CD4-positive, alpha-beta T cell treated with Interleukin-17A for 4 hours (primary cell): ENCODE results near the gene EXOC6.
"Not testable (repeated sequence)": the region's sequence is repeated elsewhere in the genome, so short reads cannot be mapped to it uniquely, and the experiment has no call there.

Source experiments
- DNase-seq: peaks from one replicate; pipeline ENCODE4 v3.0.0-alpha.2; 2020; ENCODE audit warnings: mixed read lengths

The EXOC6 gene

DNA sequence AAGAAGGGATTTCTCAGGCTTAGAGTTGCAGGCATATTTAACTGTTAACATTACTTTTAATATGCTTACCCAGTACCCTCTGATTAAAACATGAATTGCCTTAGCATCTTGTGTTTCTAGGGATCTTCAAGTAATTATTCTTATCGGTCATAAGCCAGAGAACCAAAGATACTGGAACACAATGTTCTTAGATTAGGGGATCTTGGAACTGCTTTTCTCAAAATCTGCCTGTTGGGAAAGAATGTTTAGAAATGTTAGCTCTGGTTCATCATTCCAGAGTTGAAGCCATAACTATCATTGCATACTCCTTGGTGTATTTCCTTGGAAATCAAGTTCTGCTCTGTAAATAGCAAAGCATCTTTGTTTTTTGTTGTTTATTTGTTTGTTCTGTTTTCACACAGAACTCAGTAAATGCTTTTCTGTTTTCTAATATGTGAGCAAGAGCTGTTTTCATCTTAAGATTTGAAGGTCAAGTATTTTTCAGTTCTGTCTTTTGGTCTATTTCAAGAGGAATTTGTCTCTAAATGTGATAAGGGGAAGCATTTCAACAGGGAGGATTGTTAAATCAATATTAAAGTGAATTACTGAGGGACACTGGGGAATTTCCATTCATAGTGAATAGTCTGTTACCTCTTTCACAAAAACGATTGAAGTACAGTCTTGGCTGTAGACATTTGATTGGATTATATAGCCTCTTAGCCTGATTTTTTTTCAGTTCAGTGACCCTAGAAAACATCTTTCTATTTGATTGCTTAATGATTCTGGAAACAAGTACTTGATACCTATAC is 109.1 kb downstream of the EXOC6 start:
- DNase-seq = no peak

DNA sequence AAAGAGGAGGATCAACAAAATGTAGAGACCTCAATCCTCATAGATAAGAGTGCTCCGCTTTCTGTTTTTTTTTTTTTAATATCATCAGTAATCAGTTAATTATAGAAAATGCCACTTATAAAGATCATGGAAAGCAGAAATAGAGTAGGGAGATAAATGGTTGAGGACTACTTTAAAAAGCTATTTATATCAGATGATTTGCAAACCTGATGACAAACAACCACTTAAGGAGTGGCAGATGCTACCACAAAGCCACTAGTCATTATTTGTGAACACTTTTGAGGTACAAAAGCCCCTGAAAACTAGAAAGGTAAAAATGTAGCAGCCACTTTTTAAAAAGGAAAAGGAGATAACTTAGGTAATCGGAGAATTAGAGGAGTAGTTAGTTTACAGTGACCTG is 113.3 kb downstream of the EXOC6 start:
- no peak for DNase-seq

DNA sequence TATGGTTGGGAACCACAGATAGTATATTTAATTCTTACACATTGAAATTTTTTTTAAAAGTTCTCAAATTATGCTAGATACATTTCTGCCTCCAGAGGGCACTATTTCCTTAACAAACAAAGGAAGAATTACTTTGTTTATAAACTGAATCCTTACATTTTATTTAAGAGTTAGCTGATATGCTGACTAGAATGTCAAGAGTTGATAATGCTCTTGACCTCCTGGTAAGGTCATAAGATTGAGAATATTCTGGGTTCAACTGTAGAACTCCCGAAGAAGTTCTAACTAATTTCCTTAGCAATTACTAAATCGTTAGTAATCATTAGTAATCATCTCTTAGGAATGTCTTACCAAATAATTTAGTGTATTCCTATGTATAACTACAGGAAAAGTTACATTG is 117.0 kb downstream of the EXOC6 start:
- DNase-seq = no peak

DNA sequence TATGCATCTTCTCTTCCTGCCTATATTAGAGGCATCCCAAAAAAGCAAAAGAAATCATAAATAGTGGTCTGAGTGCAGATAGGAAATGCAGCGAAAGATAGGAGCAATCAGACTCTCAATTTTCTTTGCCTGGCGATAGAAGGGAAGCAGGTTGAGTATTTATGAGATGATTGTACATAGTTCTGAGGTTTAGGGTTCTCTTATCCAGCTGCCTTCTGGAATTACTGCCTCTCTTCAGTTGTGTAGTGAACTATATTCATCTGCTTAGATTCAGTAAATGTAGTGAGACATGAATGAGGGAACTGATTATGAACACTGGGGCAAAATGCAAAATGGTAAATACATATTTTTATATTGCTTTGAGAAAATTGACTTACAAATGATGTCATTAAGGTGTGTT is 119.3 kb downstream of the EXOC6 start:
- no peak for DNase-seq

DNA sequence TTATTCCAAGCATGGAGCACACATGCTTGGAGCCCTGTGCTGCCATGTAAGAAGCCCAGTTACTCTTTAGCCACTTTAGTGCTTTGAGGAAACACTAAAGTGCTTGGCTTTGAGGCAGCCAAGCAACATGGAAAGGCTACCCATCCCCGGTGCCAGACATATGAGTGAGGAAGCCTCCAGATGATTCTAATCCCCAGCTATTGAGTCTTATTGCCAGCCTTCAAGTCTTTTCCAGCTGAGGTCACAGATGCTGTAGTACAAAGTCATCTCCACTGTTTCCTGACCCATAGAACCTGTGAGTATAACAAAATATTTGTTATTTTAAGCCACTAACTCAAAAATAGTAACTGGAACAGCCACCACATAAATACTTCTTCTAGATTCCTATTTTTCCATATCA is 120.8 kb downstream of the EXOC6 start:
- no peak for DNase-seq

DNA sequence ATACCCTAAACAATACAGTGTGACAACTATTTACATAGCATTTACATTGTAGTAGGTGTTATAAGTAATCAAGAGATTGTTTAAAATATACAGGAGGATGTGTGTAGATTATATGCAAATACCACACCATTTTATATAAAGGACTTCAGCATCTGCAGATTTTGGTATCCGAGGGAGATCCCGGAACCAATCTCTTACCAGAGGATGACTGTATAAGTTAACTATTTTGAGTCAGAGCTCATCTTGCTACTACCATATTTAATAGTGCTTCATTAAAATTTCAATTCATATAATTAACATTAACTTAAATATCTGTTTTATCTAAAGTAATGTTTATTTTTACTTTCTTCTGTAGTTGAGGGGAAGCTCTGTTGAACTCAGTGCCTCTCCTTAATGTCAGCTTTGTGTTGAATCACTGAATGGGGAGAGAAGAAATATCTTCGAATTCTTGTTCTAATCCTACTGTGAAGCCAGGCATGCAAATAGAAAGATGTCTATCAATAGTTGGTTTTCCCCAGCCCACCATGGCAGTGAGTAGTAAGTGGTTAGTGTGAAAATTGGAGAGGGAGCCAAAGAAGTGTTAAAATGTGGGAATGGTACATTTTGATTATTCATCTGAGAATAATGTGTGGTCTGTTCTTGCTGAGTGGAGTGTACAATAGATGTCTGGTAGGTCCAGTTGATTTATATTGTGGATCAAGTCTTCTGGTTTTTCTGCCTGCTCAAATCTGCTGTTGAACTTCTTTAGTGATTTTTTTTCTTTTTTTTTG is 122.2 kb downstream of the EXOC6 start:
- DNase-seq = no peak

DNA sequence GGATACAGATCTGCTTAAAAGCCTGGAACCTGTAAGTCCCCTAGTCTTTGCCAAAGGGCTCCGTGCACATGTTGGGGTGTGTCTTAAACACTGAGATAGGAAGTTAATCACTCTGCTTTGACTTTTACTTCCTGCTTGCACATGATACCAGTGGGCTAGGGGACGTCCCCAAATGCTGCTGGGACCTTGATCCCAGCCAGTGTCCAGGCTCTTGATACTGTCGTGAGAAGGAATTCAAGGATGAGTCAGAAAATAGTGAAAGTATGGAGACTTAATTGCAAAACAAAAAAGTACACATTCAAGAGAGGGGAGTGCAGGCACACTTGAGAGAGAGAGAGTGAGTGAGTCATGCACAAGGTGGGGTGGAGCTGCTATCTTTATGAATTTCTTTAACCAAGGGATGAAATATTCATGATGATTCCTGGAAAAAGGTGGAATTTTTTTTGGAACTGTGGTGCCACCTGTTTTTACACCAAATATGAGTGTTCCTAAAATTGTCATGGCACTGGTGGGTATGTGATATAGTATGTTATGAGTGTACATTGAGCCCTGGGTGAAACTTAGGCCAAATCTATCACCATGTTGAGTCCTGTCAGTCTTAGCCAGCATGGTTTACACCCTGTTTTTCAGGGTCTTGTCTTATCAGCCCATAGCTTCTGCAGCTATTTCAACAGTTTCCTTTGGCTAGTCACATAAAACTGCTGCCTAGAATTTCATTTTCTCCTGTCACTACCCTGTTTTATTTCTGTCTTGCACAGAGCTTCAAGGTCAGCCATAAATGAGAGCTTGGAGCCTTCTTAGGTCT is 123.9 kb downstream of the EXOC6 start:
- no peak for DNase-seq

DNA sequence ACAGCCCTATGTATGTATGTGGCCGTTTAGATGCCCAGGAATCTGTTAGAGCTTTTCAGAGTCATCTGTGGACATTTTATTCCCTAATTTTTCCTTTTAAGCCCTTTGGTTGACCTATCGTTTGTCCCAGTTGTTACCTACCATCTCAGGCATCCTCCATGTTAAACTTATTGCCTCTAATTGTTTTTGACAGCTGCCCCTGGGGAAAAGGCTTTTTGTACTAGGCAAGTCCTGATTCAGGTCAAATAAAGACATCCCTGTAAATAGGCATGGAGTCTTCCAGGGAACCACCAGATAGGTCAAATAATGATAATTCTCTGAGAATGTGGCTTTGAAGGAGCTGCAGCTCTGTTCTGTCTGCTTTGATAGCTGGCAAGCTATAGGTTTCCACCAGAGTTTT is 124.6 kb downstream of the EXOC6 start:
- no peak for DNase-seq

DNA sequence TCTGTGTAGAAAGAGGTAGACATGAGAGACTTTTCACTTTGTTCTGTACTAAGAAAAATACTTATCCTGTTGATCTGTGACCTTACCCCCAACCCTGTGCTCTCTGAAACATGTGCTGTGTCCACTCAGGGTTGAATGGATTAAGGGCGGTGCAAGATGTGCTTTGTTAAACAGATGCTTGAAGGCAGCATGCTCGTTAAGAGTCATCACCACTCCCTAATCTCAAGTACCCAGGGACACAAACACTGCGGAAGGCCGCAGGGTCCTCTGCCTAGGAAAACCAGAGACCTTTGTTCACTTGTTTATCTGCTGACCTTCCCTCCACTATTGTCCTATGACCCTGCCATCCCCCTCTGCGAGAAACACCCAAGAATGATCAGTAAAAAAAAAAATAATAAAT is 128.0 kb downstream of the EXOC6 start:
- DNase-seq = not testable (repeated sequence)

DNA sequence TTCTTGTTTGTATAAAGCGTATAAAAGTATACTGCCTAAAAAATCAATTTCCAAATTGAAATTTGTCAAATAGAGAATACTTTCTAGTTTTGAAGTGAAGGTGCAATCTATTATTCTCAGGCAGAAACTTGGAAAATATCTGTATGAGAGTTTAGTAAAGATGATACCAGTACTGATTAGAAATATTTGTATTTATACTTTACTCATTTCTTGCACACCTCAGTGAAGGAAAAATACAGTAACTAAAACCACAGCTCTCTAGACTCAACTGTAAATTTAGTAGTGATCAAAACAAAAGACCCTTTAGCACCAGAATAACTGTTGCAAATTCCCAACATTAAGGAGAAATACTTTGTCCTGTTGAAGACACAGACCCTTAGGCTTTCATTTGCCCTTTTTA is 140.9 kb downstream of the EXOC6 start:
- DNase-seq = no peak

DNA sequence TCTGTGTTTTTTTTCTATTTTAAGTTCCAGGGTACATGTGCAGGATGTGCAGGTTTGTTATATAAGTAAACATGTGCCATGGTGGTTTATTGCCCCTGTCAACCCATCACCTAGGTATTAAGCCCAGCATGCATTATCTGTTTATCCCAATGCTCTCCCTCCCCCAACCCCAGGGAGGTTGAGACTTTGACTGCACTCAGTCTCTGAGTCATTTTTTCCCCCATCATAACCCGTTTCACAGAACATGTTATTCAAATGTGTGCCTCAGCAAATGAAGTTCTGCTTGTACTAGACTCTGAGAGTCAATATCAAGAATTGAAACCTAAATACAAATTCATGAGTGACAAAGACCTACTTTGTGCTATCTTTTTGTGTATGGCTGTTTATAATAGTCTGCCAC is 142.3 kb downstream of the EXOC6 start:
- no peak for DNase-seq

DNA sequence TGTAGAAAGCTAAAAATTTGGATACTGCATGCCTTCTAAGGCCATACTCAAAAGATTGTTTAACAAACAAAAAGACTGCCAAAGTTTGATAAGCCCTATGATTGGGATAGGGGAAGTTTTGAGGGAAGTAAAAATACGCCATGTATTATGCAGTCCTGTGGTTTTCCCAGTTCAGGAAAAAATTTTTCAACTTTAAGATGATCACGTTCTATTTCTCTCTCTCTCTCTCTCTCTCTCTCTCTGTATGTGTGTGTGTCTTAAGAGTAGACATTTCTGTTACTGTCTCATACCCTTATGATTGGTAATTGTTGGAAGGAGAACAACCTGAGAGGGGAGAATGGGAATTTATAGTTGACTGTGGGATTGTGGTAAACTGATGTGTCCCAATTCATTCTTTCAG is 143.2 kb downstream of the EXOC6 start:
- DNase-seq = no peak

DNA sequence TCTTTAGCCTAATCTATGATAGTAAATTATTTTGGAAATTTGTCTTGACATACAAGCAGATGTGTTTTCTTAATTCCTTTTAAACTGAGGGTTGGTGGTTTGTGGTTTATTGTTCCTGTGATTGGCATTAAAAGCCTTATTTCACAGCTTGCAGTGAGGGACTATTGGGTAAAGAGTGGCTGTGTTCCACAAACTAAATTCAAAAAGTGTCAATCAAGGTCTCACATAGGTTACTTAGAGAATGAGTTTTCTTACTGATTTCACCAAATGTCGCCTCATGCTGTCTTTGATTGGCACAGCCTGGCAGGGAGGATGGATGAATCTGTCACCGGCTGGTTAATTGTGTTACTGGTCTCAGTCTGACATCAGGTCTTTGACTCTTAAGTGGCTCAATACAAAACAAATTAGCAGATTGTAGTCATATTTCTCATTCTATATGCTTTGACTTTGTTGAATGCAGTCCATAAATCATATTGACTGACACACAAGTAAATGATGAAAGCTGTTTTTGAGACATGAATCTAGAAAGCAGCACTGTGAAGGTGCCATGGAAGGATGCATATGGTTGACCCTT is 145.5 kb downstream of the EXOC6 start:
- DNase-seq = no peak

DNA sequence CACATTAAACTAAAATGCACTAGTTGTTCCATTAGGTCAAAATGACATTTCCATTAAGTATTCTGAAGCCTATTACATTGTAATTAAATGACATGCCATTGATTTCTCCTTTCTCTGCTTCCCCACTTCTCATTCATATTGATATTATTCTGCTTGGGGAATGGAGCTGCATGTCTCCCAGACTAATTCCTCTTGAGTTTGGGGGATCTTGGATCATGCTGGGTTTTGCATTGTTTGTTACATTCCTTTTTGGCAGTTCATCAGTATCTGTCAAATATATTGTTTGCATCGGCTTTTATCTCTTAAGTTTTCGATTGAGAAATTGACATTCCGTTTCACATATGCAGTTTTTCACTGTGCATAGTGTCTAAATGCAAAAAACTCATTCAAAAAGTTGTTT is 147.2 kb downstream of the EXOC6 start:
- no peak for DNase-seq

DNA sequence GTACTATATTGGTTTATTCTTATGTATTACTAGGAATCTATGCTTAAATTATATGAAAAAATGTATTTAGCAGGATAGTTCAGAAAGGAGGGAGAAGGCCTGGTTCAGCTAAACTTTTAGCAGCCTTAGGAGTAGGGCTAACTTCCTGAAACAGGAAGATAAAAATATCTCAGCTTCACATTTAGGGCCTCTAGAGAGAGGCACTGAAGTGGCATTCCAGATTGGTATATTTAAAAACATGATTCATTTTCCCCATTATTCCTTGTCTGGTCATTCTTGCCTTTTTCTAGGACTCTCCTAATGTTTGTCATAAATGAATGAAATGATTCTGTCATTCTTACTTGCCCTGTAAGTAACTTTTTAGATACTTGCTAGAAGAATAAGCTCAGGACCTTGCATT is 149.3 kb downstream of the EXOC6 start:
- no peak for DNase-seq

DNA sequence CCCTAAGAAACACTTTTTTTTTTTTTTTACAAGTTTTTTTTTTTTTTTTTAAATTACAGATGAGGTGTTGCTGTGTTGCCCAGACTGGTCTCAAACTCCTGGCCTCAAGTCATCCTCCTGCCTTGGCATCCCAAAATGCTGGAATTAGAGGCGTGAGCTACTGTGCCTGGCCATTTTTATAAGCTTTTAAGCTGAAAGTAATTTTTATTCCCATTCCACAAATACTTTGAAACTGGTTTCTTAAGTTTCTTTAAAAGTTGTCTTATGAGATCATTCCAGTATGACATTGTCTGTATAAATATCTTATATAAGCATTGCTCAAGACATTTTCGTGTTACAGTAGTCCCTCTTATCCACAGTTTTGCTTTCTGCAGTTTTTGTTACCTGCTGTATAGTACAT is 150.9 kb downstream of the EXOC6 start:
- DNase-seq = no peak

DNA sequence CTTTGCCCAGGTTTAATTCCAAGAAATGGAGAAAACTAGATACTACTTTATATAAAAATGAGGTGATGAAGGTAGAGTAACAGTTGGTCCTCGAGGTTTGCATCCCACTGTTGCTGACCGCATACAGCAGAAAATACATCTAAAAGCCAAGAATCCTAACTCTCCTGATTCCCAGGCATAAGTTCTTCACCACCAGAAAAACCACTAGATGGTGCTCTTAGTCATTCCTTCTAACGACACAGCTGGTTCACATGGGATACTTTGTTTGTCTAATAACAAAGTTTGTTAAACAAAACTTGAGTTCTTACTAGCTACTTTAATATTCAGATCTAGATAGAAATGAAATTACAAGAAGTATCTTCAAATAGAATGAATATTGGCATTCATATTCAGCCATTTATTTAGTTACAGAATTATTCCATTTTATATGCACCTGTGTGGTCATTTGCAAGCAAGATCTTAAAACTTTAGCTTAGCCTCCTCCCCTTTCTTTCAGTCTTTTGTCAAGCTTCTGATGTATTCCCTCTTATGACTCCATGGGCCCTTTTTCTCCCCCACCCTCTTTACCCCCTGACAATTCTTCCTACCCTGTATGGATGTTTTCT is 158.2 kb downstream of the EXOC6 start:
- no peak for DNase-seq

DNA sequence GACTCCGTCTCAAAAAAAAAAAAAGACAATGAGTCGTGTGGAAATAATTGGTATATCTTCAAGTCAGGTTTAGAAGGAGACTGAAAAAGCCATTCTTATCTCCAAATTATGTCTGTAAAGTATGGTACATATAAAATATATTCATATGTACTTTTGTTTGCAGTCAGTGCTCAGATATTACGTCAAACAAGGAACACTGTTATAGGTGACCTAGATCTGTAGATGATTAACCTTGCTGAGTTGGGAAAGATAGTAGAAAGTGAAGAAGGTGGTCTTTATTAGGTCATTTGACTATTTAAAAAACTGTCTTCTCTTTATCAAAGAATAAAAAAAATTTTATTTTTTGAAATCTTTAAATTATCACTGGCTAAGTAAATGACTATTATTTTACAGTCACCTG is 167.4 kb downstream of the EXOC6 start:
- DNase-seq = no peak

DNA sequence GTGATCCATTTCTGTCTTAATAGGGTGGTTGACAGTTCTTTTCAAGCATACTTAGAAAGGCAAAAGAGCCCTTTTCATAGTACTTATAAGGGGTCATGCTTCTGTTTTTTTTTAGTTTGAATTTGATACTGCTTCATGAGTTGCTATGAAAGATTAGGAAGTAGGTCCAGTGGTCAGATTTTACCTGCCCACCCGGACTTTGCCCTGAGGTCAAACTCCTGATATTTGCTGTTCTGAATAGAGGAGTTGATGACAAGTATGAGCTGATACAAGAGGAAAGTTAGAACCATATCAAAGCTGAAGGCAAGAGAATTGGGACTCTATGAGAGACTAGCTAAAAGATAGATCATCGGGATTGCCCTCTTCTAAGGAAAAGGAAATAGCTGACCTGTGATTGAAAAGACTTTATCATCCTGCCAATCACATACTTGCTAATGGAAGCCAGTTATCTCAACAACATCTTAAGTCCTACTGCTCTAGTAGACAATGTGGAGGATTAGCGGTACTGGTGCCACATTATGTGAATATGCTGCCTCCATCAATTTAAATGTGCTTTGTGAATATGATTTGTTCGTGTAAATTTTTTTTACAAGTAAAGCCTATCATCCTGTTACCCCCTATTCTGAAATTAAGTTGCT is 174.8 kb downstream of the EXOC6 start:
- DNase-seq = no peak

DNA sequence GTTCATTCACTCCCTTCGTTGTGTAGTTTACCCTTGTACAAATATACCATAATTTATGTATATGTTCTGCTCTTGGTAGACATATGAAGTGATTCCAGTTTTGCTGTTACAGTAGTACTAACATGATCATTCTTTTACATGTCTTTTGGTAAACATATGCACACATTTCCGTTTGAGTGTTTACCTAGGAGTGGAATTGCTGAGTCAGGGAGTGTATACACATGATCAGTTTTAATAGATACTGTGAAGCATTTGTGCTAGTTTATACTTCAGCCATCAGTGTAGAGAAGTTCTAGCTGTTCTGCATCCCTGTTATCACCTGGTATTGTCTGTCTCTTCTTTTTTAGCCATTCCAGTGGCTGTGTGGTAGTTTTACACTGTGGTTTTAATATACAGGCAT is 177.8 kb downstream of the EXOC6 start:
- DNase-seq = no peak

DNA sequence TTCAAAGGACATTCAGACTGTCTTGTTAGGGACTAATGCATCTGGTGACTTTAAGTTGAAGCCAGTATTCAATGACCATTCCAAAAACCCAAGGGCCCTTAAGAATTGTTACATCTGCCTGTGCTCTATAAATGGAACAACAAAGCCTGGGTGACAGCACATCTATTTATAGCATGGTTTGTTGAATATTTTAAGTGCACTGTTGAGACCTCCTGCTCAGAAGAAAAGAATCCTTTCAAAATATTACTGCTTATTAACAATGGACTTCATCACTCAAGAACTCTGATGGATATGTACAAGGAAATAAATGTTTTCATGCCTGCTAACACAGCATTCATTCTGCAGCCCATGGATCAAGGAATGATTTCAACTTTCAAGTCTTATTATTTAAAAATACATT is 179.2 kb downstream of the EXOC6 start:
- no peak for DNase-seq

DNA sequence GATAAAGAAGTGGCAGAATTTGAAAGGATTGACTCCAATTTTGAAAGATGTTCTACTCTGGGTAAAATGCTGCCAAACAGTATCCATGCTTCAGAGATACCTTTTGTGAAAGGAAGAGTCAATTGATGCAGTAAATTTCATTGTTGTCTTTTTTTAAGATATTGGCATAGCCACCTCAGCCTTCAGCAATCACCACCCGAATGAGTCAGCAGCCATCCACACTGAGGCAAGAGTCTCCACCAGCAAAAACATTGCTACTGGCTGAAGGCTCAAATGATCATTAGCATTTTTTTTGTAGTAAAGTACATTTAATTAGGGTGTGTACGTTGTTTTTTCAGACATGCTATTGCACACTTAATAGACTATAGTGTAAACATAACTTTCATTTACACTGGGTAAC is 180.6 kb downstream of the EXOC6 start:
- DNase-seq = no peak
